HL-60/S4 treated with retinoic acid at 250 ng/mL for 4 days and 3 days (cell line): ENCODE results near the gene ASTL.

ENCODE experiments used
- in situ Hi-C: fragments of 300-500 bp; cut with MboI; formaldehyde crosslinking; loops from 2 replicates; pipeline ENCODE4 v1.7.0; 2022; ENCODE audit warnings: low sequenced_read_pairs

ASTL gene

DNA sequence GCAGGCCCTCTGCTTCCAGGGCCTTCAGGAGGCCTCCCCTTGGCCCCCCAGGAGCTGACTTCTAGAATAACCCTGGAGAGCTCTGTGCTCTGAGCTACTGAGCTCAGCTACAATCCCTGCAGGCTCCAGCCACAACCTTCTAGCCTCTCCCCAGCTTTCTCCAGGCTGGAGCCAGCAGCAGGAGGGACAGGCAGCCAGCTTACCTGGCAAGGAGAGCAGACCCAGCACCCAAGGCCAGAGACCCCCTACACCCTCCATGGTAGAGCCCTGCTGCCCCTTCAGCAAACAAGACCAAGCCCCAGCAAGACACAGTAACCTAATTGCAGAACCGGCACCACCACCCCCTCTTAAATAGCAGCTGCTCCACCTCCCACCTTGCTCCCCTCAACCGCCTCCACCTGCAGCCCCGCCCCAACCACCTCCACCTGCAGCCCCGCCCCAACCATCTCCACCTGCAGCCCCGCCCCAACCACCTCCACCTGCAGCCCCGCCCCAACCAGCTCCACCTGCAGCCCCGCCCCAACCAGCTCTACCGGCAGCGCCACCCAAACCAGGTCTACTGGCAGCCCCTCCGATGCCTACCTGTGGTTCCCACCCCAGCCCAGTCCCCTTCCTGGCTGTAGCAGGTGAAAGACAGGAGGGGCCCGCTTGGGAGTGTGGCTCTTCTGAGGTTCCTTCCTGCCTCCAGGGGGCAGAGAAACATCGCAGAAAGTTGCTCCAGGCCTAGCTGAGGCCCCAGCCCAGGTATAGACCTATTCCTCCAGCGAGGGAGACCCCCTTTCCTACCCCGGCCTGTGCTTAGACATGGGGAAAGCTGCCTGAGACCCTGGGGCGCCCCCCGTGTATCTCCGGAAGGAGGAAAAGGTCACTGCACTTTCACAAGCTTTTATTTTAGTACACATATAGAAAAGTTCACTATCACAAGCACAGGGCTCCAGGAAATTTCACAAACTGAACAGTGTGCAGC is at the start of gene ASTL:
ASTL (minus strand) TSS at position 324 of the 967 bp plus-strand sequence; CDS start at position 258, 66 bp downstream.
- in situ Hi-C loops, result no loop called here

DNA sequence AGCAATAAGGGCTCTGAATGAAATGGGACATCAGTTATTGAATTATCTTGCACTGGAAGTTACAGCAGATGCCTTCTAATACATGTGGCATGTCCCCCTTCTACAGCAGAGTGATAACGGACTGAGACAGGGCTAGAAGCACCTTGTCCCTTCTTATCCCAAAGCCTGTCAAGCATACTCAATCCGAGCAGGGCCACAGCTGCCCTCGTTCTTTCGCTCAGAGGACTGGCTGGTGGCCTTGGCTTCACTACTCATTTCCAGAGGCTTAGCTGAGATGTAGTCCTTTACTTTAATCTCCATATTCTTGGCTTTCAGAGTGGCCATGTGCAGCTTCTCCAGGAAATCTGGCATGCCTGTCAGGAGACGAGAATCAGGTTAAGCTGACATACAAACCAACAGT is 48.3 kb upstream of the ASTL start:
- in situ Hi-C loops, result loop anchor here (25.0 kb wide), 1 partner anchor 174 kb away; no protein-coding TSS in a partner anchor

DNA sequence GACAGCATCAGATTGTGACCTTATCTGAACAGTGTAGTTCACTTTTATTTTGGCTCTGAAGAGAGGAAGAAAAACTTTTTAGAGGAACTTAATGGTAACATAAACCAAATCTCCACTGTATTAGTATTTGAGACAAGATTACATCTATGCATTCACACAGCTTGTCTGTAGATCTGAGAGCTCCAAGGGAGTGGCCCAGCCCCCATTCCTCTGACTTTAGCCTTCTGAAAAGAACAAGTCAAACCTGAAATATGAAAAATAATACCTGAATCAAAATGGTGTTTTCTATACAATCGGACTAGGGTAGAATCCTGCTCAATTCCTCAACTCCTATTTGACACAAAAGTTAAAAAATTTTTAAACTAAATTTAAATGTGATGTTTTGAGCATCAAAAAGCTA is 47.2 kb upstream of the ASTL start:
- in situ Hi-C loops, result loop anchor here (25.0 kb wide), 1 partner anchor 173 kb away; no protein-coding TSS in a partner anchor

DNA sequence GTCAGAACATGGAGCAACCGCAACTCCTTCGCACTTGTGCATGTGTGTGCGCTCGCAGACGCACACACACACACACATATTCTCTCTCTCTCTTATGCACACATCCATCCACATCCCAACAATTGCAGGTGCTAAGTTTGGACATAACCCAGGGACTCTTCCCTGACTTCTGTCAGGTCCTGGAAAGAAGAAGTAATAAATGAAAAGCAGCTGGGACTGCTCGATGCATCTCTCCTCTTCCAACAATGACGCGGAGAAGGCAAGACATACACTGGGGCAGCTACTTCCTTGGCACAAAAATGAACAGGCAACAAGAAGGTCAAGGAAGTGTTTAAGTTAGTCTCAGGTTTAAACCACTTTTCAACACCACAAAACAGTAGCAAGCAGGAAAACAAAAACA is 46.7 kb upstream of the ASTL start:
- in situ Hi-C loops, result loop anchor here (25.0 kb wide), 1 partner anchor 173 kb away; no protein-coding TSS in a partner anchor

DNA sequence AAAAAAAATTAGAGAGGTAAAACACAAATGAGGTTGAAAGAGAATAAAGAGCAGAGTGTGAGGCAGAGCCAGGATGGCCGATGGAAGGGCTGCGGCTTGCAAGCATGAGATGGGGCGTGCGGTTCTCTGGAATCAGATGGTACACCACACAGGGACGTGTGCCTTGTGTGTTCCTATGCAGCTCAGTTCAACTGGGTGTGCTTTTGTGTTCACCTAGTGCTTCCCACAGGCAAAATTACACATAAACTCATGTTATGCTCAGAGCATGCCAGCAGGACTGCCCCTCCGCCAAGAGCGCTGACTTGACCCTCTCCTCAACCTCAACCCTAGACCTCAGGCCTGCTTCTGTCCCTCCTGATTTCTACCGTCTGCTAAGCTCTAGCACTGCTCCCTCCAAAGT is 45.9 kb upstream of the ASTL start:
- in situ Hi-C loops, result loop anchor here (25.0 kb wide), 1 partner anchor 172 kb away; no protein-coding TSS in a partner anchor

DNA sequence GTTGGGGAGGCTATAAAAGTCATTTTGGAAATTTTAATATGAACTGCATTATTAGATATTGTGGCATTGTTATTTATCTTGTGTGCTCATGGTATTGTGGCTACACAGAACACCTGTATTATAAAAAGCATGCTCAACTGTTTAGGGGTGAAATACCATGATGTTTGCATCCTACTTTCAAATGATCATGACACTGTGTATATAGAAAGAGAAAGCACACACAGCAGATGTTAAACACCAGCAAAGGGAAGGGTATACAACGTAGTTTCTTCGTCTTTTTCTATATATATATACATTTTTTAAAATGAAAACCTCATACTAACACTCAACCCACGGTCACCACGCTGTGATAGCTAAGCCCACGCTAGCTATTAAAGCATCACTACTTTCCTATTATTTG is 43.2 kb upstream of the ASTL start:
- in situ Hi-C loops, result loop anchor here (25.0 kb wide), 1 partner anchor 169 kb away; no protein-coding TSS in a partner anchor

DNA sequence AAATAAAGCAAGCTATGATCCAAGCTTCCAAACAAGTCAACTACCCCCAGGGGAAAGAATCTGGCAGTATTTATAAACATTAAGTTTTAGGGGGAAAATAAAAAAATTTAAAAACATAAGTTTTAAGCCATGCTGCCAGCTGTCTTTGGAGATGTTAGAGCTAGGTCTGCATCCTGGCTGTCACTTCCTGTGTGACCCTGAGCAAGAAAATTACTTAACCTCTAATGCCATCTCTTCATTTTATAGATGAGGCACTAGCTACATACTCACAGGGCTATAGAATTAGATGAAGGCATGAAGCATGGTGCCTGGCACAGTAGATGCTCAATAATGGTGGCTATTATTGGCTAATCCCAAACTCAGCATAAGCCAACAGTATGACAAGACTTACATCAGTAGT is 42.2 kb upstream of the ASTL start:
- in situ Hi-C loops, result loop anchor here (25.0 kb wide), 1 partner anchor 168 kb away; no protein-coding TSS in a partner anchor

DNA sequence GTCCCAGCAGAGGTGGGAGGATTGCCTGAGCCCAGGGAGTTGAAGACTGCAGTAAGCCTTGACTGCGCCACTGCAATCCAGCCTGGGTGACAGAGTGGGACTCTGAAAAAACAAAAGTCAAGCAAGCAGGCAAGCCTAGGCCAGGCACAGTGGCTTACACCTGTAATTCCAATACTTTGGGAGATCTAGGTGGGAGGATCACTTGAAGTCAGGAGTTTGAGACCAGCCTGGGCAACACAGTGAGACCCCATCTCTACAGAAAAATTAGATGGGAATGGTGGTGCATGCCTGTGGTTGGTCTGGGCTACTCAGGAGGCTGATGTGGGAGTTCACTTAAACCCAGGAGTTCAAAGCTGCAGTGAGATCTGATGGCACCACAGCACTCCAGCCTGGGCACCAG is 41.7 kb upstream of the ASTL start:
- in situ Hi-C loops, result loop anchor here (25.0 kb wide), 1 partner anchor 168 kb away; no protein-coding TSS in a partner anchor

DNA sequence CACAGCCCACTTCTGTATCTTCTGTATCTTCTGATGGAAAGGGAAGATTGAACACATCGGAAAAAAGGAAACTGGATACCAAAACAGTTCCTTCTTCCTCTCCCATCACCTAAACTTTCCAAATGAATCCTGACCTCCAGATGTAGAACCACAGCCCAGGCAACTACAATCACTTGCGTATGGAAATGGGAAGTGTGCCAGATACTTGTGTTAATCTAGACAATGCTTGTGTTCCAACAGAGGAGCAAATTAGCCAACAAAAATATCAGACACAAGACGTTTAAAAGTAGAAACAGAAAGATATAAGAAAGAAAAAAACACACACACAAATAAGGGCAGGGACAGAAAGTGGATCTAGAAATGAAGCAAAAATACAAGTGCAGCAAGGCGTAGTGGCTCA is 38.4 kb upstream of the ASTL start:
- in situ Hi-C loops, result loop anchor here (25.0 kb wide), 1 partner anchor 164 kb away; no protein-coding TSS in a partner anchor

DNA sequence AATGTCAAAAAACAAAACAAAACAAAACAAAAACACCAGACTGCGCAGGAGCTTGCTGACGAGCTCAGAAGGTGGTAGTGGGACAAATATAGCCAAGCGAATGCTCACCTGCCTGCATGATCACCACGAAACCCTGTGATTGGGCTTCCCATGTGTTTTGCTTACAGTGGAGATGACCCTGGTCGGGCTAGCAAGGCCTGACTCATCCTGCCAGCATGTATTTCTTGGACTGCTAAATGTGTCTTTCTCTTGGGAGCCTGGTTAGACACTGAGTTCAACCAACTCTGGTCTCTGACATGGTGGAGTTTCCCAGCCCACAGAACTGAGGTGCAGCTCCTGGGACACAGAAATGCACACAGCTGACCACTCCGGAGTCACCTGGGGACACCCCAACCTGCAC is 37.6 kb upstream of the ASTL start:
- in situ Hi-C loops, result loop anchor here (25.0 kb wide), 1 partner anchor 164 kb away; no protein-coding TSS in a partner anchor

DNA sequence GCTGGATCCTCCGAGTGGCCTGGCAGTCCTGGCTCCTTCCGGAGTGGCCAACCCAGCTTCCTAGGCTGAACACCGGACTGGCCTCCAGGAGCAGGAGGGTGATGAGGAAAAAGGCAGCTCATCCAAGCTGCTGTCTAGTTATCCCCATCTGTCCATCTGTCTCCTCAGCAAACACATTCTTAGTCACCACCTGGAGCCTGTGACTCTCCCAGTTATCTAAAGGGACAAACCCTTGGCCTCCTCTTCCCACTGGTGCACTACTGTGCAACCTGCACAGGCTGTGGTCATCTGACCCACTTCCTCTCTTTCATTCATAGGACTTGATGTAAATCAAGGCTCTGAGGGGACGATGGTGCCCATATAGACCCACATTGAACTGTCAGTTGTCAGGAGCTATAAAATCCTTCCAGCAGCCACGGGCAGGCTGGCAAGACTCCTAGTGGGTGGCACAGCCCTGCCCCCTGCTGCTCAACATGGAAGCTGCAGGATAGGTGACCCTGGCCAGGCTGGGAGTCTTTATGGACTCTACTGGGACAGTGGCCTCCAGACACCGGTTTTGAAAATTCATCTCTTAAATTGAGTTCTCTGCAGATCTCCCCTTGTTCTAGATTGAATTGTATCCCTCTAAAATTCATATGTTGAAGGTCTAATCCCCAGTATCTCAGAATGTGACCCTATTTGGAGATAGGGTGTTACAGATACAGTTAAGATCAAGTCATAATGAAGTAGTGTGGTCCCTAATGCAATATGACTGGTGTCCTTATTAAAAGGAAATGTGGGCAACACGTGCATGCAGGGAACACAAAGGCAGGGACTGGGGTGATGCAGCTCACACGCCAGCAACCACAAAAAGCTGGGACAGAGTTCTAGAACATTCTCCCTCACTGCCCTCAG is 36.2 kb upstream of the ASTL start:
- in situ Hi-C loops, result loop anchor here (25.0 kb wide), 1 partner anchor 162 kb away; no protein-coding TSS in a partner anchor

DNA sequence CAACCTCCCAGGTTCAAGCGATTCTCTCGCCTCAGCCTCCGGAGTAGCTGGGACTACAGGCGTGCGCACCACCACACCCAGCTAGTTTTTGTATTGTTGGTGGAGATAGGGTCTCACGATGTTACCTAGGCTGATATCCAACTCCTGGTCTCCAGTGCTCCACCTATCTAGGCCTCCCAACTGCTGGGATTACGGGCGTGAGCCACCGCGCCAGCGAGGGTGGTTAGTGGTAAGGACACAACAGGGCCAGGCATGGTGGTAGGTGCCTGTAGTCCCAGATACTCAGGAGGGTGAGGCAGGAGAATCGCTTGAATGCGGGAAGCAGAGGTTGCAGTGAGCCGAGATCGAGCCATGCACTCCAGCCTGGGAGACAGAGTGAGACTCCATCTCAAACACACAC is 33.5 kb upstream of the ASTL start:
- in situ Hi-C loops, result no loop called here

DNA sequence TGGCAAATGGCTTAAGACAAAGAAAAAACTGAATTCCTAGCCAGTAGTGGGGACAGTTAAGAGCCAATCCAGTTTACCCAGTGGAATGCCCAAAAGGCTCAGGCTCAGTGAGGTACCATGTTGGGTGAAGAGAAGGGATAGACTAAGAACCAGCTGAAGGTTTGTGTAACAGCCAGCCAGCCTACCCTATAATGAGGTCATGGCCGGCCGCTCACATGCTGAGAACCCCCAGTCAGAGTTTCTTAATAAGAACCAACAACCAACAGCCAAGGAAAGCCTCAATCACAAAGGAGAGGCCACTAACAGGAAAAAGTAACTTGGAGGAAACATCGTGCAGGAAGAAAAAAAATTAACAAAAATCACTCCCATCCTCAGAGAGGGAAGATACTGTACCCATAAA is 32.3 kb upstream of the ASTL start:
- in situ Hi-C loops, result no loop called here

DNA sequence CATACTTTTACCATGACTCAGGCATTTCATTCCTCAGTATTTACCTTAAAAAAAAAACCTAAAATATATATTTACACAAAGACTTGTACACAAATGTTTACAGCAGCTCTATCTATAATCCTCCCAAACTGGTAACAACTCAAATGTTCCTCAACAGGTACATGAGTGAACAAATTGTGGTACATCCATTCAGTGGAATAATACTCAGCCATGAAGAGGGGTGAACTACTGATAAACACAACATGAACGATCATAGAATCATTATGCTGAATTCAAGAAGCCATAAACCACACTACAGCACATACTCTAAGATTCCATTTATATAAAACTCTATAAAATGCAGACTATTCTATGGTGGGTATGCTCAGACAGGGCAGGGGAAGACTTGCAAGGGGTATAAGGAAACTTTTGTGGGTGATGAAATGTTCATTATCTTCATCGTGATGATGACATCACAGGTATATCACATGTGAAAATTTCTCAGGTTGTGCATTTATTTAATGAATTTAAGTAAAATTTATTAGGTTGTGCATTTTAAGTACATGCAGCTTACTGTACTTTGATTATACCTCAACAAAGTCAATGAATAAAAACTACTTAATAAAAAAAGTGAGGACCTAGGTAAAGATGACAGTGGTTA is 31.7 kb upstream of the ASTL start:
- in situ Hi-C loops, result no loop called here

DNA sequence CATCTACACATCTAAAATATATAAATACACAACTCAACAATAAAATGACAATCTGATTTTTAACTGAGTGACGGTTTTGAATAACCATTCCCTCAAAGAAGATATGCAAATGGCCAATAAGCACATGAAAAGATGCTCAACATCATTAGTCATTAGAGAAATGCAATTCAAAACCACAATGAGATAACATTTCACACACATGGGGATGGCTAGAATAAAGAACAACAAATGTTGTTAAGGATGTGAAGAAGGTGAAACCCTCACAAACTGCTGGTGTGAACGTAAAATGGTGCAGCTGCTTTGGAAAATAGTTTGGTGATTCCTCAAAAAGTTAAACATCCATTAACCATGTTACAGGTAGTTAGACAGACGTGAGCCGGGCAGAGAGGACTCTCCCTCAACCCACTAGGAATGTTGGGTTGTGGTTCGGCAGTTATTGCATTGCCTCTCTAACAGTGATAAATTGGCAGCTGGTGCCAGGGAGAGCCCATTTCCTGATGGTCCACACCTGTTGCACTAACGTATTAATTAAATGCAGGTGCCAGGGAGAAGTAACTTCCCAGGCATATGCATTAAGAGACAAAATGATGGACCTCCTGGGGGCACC is 29.2 kb upstream of the ASTL start:
- in situ Hi-C loops, result no loop called here

DNA sequence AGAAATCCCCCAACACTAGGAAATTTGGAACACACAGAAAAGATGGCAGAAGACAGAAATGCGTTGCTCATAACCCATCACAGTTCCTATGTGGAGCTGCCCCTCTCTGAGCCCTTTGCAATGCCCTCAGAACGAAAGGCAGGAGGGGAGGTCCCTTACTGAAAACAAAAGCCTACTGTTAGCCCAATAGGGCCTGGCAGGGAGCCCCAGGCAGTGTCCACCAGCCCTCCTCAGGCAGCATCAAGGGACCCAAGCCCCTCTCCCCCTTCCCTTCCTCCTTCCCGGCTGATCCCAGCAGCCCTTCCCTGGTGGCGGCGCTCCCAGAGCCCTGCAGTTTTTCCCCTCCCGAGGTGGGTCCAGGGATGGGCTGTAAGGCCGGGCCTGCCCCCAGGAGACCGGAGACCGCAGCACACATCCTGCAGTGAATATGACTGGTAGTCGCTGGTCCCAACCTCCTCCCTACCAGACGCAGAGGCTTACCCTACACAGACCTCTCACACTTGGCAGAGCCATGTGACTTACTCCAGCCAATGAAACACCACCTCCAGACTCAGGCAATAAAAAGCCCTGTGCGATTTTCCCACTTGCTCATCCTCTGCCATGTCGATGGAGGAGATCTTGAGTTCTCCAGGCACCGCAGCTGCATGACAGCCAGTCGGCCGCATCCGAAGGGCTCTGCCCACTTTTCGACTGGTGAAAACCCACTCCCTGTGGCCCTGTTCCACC is 26.3 kb upstream of the ASTL start:
- in situ Hi-C loops, result no loop called here

DNA sequence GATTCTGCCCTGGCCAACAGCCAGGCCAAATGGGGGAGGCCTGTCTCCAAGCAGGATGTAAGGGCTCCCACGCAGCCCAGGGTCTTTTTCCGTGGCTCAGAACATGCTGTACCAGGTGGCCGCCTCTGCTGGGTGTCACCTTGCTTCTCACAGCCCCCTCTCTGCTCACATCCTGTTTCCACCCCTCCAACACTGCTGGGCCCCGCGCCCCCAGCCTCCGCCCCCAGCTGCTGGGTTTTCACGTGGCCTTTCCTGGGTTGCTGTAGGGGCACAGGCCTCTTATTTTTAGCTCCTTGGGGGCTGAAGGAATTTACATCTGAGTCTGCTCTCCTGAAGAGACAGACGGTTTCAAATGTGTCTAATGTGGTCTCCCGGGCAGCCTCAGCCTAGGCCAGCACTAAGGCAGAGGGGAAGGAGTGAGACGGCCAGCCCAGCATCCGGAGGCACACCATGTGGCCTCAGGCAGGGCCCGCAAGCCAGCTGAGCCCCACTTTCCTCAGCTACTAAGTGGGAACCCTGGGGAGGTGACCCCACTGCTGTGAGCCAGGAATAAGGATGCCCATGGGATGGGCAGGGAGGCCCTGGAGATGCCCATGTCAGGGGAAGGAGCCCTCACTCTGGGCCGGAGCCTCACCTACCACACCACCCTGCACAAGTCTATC is 25.6 kb upstream of the ASTL start:
- in situ Hi-C loops, result no loop called here

DNA sequence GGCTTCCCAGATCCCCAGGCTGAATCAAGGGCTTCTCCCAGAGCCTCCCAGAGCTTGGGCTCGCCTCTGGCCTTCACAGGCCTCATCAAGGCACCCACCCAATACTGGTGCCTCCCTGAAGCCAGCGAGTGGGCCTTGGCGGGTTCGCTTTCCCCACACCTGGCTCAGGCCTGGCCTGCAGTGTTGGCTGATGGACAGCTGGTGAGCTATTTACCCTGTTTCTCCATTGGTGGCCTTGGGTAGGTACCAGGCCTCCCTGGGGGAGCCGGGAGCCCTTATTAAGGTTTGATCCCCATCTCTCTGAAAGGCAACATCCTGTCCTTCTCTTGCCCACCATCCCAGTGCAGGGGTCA is 25.1 kb upstream of the ASTL start:
- in situ Hi-C loops, result no loop called here

DNA sequence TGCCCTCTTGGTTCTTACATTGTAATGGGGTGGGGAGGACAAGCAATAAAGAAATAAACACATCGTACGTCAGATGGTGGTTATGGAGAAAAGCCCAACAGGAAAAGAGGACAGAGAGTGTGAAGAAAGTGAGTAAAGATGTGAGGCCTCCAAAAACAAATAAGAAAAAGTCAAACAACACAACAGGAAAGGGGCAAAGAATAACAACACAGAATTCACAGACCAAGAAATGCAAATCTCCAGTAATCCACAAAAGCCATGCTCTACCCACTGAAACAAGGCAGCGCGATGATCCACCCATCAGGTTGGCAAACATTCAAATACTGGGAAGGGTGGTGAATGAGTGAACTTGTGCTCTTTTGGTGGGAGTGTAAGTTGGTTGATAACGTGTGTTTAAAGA is 23.6 kb upstream of the ASTL start:
- in situ Hi-C loops, result no loop called here
